Endothelial cell of umbilical vein (primary cell): Measurements from ENCODE around the gene DCC. TPM values are rescaled to one million over a fixed set of nuclear protein-coding genes. Genes with fewer than 3 reads are reported as not detected.

ENCODE experiments used
- BruUV-seq: library from RNA; stranded (reverse); fragments of 400-500 nt; replicated peaks from 2 replicates; lab custom pipeline; 2021; lab: Mats Ljungman, UMichigan
- CTCF ChIA-PET: fragments of 300-600, 350-600 bp; sonication (Branson Sonifier 250); formaldehyde crosslinking; loops from one replicate; lab custom pipeline; 2021; ENCODE audit warnings: antibody characterized with exemption, inconsistent platforms; lab: Charles Lee
- POLR2A ChIA-PET: fragments of 300-600, 350-600 bp; sonication (Branson Sonifier 250); formaldehyde crosslinking; loops from one replicate; lab custom pipeline; 2021; ENCODE audit warnings: antibody characterized with exemption, inconsistent platforms; lab: Charles Lee
- DNase-seq: peaks from one replicate; pipeline ENCODE4 v3.0.0-alpha.2; 2011; ENCODE audit warnings: low read depth, low spot score
- FAIRE-seq: peaks from 2 replicates; lab custom pipeline; 2011; peaks lifted over from hg19 to GRCh38; lab: Jason Lieb, UNC
- H2AFZ ChIP-seq: 2 replicates; pipeline ENCODE4 v1.6.0; 2012; ENCODE audit warnings: low read depth, low read length, control low read depth, inconsistent platforms
- H3K27ac ChIP-seq: 2 replicates; pipeline ENCODE4 v1.5.1; 2011; ENCODE audit warnings: low read depth, mild to moderate bottlenecking, control low read depth, low read length, moderate library complexity; ENCODE audit not compliant: insufficient read depth
- H3K27me3 ChIP-seq, 2 experiments: 2 replicates each; pipeline versions ENCODE4 v1.6.0 to v1.6.1; 2011; ENCODE audit warnings: low read length in 2 of 2, mixed read lengths in 1 of 2; ENCODE audit not compliant: control insufficient read depth in 2 of 2, insufficient read depth in 2 of 2
- H3K36me3 ChIP-seq, 2 experiments: 2 replicates in 1 of 2; 3 replicates in 1 of 2; pipeline ENCODE4 v1.5.1; 2011; ENCODE audit warnings: low read length in 2 of 2, mild to moderate bottlenecking in 1 of 2, moderate library complexity in 1 of 2; ENCODE audit not compliant: control insufficient read depth in 2 of 2, insufficient read depth in 2 of 2; ENCODE audit errors: extremely low read depth in 1 of 2
- H3K4me1 ChIP-seq: 3 replicates; pipeline ENCODE4 v1.5.1; 2011; ENCODE audit warnings: mild to moderate bottlenecking, low read length; ENCODE audit not compliant: control insufficient read depth, insufficient read depth; ENCODE audit errors: extremely low read depth
- H3K4me2 ChIP-seq: 2 replicates; pipeline ENCODE4 v1.6.1; 2011; ENCODE audit warnings: low read length, control low read depth, mixed read lengths; ENCODE audit not compliant: insufficient read depth
- H3K4me3 ChIP-seq, 3 experiments: fragments of 200-600 bp in 1 of 3; sonication (generic), shearing (Covaris generic) in 1 of 3; replicated peaks in 1 of 3; 2 replicates each; pipeline ENCODE4 v1.5.1; 2011 to 2016; ENCODE audit warnings: control low read depth in 3 of 3, low read length in 3 of 3, mild to moderate bottlenecking in 2 of 3, inconsistent platforms in 1 of 3, low read depth in 1 of 3, moderate library complexity in 1 of 3; ENCODE audit not compliant: insufficient read depth in 1 of 3
- H3K79me2 ChIP-seq: 2 replicates; pipeline ENCODE4 v1.6.0; 2012; ENCODE audit warnings: low read length, inconsistent platforms; ENCODE audit not compliant: control insufficient read depth, insufficient read depth
- H3K9ac ChIP-seq: replicated peaks from 2 replicates; pipeline ENCODE3; 2011; ENCODE audit warnings: low read length, control low read depth; ENCODE audit not compliant: insufficient read depth; ENCODE audit errors: extremely low read depth
- H3K9me1 ChIP-seq: replicated peaks from 3 replicates; pipeline ENCODE4 v1.6.0; 2011; ENCODE audit warnings: mild to moderate bottlenecking, low read length; ENCODE audit not compliant: control insufficient read depth, insufficient read depth; ENCODE audit errors: extremely low read depth
- H3K9me3 ChIP-seq: replicated peaks from 2 replicates; pipeline ENCODE4 v1.5.1; 2012; ENCODE audit warnings: low read length, inconsistent platforms; ENCODE audit not compliant: control insufficient read depth, insufficient read depth
- H4K20me1 ChIP-seq: replicated peaks from 2 replicates; pipeline ENCODE3; 2011; ENCODE audit warnings: mild to moderate bottlenecking, low read length; ENCODE audit not compliant: control insufficient read depth, insufficient read depth; ENCODE audit errors: extremely low read depth
- EZH2 ChIP-seq: IDR thresholded peaks from 2 replicates; pipeline ENCODE4 v1.6.1; 2012; ENCODE audit warnings: borderline replicate concordance, low read depth, mild to moderate bottlenecking, moderate library complexity, low read length, inconsistent platforms; ENCODE audit not compliant: severe bottlenecking
- FOS ChIP-seq: IDR thresholded peaks from 2 replicates; pipeline ENCODE4 v1.6.1; 2011; ENCODE audit warnings: mild to moderate bottlenecking, low read length, moderate library complexity, borderline replicate concordance; ENCODE audit not compliant: insufficient read depth
- GATA2 ChIP-seq: IDR thresholded peaks from 2 replicates; pipeline ENCODE4 v1.7.0; 2011; ENCODE audit warnings: low read depth, mild to moderate bottlenecking, moderate library complexity, mixed read lengths, low read length; ENCODE audit not compliant: insufficient read length, insufficient read depth
- JUN ChIP-seq: IDR thresholded peaks from 2 replicates; pipeline ENCODE4 v1.6.1; 2011; ENCODE audit warnings: borderline replicate concordance, low read depth; ENCODE audit not compliant: insufficient read length, insufficient read depth
- MYC ChIP-seq: IDR thresholded peaks from one replicate; pipeline ENCODE4 v1.6.1; 2011; ENCODE audit warnings: mild to moderate bottlenecking, low read depth, low read length
- POLR2A ChIP-seq: IDR thresholded peaks from 2 replicates; pipeline ENCODE4 v1.6.1; 2012; ENCODE audit warnings: low read depth, mild to moderate bottlenecking, control low read depth, low read length
- POLR2AphosphoS5 ChIP-seq: IDR thresholded peaks from 2 replicates; pipeline ENCODE4 v1.6.1; 2012; ENCODE audit warnings: low read depth, mild to moderate bottlenecking, control low read depth, low read length, moderate library complexity; ENCODE audit not compliant: insufficient read depth
- dilution Hi-C: fragments of 300-500 bp; cut with MboI; formaldehyde crosslinking; loops from one replicate; pipeline ENCODE4 v1.15.0; 2019; ENCODE audit warnings: low sequenced_read_pairs; ENCODE audit not compliant: extremely low pct_ligation_motif_present
- intact Hi-C: fragments of 100-400 bp; cut with micrococcal nuclease; formaldehyde crosslinking; loops from one replicate; pipeline ENCODE4 v1.10.0; 2022
- polyA plus RNA-seq, 4 experiments: library from polyadenylated mRNA; depleted of rRNA in 3 of 4; stranded (reverse) in 3 of 4; unstranded in 1 of 4; fragments of >200 nt; gene quantifications; 2 replicates each; pipeline versions ENCODE4 v1.2.1 to v1.2.3, GENCODE V29; 2011 to 2012; ENCODE audit warnings: missing spikeins in 1 of 4
- total RNA-seq: library from RNA; stranded (reverse); gene quantifications from 2 replicates; pipeline ENCODE4 v1.2.3, GENCODE V29; 2021
- TF ChIP-seq, protein P1 (sequence below): IDR thresholded peaks from 2 replicates; pipeline ENCODE4 v1.6.1; 2011; ENCODE audit not compliant: insufficient read depth, insufficient read length
- TF ChIP-seq, protein P2 (sequence below), 2 donors: IDR thresholded peaks; 1 replicate in 1 of 2; 2 replicates in 1 of 2; pipeline ENCODE4 v1.5.1; 2011; ENCODE audit warnings: low read length in 2 of 2, mild to moderate bottlenecking in 2 of 2, moderate library complexity in 2 of 2, control low read depth in 1 of 2, inconsistent platforms in 1 of 2, low read depth in 1 of 2; ENCODE audit not compliant: insufficient read depth in 1 of 2; ENCODE audit errors: extremely low read depth in 1 of 2

DCC gene
- total and polyA plus RNA-seq, 2 donors (not counting 3 experiments of a cell fraction or from before 2014, with no cell fraction given), result not detected

DNA sequence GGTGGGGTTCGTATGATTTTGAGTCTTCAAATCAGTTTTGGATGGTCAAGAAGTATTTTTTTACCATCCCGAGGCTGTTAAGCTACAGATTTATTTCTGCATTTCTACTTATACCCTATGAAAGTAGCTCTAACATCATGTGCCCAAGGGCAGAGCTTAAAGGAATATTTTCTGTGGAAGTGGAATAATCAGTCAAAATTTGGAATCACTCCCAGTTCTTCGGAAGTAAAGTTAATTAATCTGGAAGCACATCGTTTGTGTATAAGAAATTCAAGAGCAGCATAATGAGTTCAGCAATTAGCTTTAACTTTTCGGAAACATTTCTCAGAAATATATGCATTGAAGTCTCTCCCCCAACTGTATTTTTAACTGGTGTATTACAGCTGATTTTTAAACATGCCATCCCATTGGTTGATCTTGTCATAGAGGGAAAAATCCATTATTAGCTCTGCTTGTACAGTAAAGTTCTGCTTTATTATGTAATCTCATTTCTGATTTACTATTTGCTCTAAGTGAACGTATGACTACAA lies 510.1 kb downstream of the DCC start:
- intact Hi-C loops (no loop called here), dilution Hi-C loops (no loop called here)
- CTCF ChIA-PET, result no interaction called here
- no peak overlapping the region for H3K9ac ChIP-seq
- no peaks in the 10 kb centered on the region for H3K27me3 ChIP-seq
- FAIRE-seq (no peak), DNase-seq (no peak)
- TF ChIP-seq GATA2 (no peak), POLR2AphosphoS5 (no peak)
- TF ChIP-seq, protein P1, sequence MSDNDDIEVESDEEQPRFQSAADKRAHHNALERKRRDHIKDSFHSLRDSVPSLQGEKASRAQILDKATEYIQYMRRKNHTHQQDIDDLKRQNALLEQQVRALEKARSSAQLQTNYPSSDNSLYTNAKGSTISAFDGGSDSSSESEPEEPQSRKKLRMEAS, result no peak
- no peaks in the 10 kb centered on the region for H4K20me1 ChIP-seq
- H2AFZ ChIP-seq, result no peak overlapping the region
- no peaks in the 10 kb centered on the region for H3K9me1 ChIP-seq
- POLR2A ChIA-PET, result no interaction called here
- H3K79me2 ChIP-seq, result no peaks in the 10 kb centered on the region
- H3K36me3 ChIP-seq, result no peaks in the 10 kb centered on the region
- H3K4me2 ChIP-seq, result no peak overlapping the region
- H3K9me3 ChIP-seq, result peaks cover 2% of the 10 kb centered on the region
- no peaks in the 10 kb centered on the region for H3K4me1 ChIP-seq
- BruUV-seq, result no TSS peak
- no peak overlapping the region for H3K4me3 ChIP-seq
- H3K27ac ChIP-seq, result no peak overlapping the region

GRCh38 chr18:52861558-52861957 lies 521.6 kb downstream of the DCC start:
- no peak overlapping the region for H3K4me2 ChIP-seq
- DNase-seq, result no peak
- no peak for FAIRE-seq
- no peaks in the 10 kb centered on the region for H3K9me1 ChIP-seq
- H4K20me1 ChIP-seq, result no peaks in the 10 kb centered on the region
- ChIA-PET CTCF (no interaction called here), POLR2A (no interaction called here)
- H3K4me1 ChIP-seq, result no peaks in the 10 kb centered on the region
- no peak overlapping the region for H3K27ac ChIP-seq
- no peaks in the 10 kb centered on the region for H3K36me3 ChIP-seq
- H3K9ac ChIP-seq, result no peak overlapping the region
- H3K27me3 ChIP-seq, result no peaks in the 10 kb centered on the region
- H2AFZ ChIP-seq, result no peak overlapping the region
- H3K4me3 ChIP-seq, result no peak overlapping the region
- TF ChIP-seq GATA2 (no peak), FOS (no peak), POLR2AphosphoS5 (no peak), POLR2A (no peak), JUN (no peak), MYC (no peak), EZH2 (no peak)
- TF ChIP-seq, protein P1, result no peak
- TF ChIP-seq, protein P2, sequence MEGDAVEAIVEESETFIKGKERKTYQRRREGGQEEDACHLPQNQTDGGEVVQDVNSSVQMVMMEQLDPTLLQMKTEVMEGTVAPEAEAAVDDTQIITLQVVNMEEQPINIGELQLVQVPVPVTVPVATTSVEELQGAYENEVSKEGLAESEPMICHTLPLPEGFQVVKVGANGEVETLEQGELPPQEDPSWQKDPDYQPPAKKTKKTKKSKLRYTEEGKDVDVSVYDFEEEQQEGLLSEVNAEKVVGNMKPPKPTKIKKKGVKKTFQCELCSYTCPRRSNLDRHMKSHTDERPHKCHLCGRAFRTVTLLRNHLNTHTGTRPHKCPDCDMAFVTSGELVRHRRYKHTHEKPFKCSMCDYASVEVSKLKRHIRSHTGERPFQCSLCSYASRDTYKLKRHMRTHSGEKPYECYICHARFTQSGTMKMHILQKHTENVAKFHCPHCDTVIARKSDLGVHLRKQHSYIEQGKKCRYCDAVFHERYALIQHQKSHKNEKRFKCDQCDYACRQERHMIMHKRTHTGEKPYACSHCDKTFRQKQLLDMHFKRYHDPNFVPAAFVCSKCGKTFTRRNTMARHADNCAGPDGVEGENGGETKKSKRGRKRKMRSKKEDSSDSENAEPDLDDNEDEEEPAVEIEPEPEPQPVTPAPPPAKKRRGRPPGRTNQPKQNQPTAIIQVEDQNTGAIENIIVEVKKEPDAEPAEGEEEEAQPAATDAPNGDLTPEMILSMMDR (IDR thresholded peaks at IDR 0.05; ENCODE audit: extremely low read depth in 1 of 2, insufficient read depth in 1 of 2, low read depth in 1 of 2, low read length in 2 of 2), result no peak
- no peaks in the 10 kb centered on the region for H3K79me2 ChIP-seq
- dilution Hi-C loops (no loop called here), intact Hi-C loops (no loop called here)
- peaks cover 5% of the 10 kb centered on the region for H3K9me3 ChIP-seq
- no TSS peak for BruUV-seq
